Measurements from ENCODE around the gene ENC1. TPM values are rescaled to one million over a fixed set of nuclear protein-coding genes. Genes with fewer than 3 reads are reported as not detected.
A peak's percentile ranks its signal among the peaks of the same experiment; 100 is the strongest.

ENC1 gene
- total RNA-seq, 1 donor from 2014 or later = 13.8 TPM

DNA sequence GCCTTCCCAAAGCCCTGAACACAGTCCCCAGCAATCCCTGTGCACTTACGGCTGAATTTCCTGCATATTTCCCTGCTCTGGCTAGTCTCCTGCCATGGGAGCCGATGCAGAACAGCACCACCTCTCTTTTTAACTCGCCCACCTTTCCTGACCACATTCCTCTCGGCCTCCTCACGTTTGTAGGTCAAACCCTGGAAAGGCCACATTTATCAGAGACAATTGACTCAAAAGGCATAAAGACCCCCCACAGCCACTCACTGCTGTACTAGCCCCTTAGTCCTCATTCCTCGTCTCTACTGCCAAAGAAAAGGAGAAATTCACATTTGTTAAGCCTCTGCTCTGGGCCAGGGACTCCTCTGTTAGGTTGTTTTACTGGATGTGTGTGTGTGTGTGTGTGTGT is 43.6 kb downstream of the ENC1 start:
- H3K36me3 Mint-ChIP-seq (ENCODE audit: unreplicated experiment) = no peaks in the 10 kb centered on the region
- H3K27ac Mint-ChIP-seq (ENCODE audit: unreplicated experiment) = no peak overlapping the region
- H3K9me3 Mint-ChIP-seq (ENCODE audit: unreplicated experiment) = peaks cover 6% of the 10 kb centered on the region
- DNase-seq (ENCODE audit: extremely low spot score, unreplicated experiment) = no peak
- H3K4me1 Mint-ChIP-seq (ENCODE audit: unreplicated experiment) = peaks cover 39% of the 10 kb centered on the region
- H3K4me3 Mint-ChIP-seq (ENCODE audit: unreplicated experiment) = no peak overlapping the region
- TF ChIP-seq, protein P1, sequence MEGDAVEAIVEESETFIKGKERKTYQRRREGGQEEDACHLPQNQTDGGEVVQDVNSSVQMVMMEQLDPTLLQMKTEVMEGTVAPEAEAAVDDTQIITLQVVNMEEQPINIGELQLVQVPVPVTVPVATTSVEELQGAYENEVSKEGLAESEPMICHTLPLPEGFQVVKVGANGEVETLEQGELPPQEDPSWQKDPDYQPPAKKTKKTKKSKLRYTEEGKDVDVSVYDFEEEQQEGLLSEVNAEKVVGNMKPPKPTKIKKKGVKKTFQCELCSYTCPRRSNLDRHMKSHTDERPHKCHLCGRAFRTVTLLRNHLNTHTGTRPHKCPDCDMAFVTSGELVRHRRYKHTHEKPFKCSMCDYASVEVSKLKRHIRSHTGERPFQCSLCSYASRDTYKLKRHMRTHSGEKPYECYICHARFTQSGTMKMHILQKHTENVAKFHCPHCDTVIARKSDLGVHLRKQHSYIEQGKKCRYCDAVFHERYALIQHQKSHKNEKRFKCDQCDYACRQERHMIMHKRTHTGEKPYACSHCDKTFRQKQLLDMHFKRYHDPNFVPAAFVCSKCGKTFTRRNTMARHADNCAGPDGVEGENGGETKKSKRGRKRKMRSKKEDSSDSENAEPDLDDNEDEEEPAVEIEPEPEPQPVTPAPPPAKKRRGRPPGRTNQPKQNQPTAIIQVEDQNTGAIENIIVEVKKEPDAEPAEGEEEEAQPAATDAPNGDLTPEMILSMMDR (IDR thresholded peaks at IDR 0.05) = no peak
- no peaks in the 10 kb centered on the region for H3K27me3 Mint-ChIP-seq (ENCODE audit: unreplicated experiment)

- DNase-seq (ENCODE audit: extremely low spot score, unreplicated experiment) = no peak
- Mint-ChIP-seq H3K27ac (ENCODE audit: unreplicated experiment) (peak overlapping the region; percentile 79), H3K4me1 (ENCODE audit: unreplicated experiment) (peaks cover 38% of the 10 kb centered on the region), H3K9me3 (ENCODE audit: unreplicated experiment) (no peaks in the 10 kb centered on the region), H3K36me3 (ENCODE audit: unreplicated experiment) (no peaks in the 10 kb centered on the region), H3K4me3 (ENCODE audit: unreplicated experiment) (no peak overlapping the region), H3K27me3 (ENCODE audit: unreplicated experiment) (no peaks in the 10 kb centered on the region)
- TF ChIP-seq, protein P1 (IDR thresholded peaks at IDR 0.05) = no peak
Observed at GRCh38 chr5:74595143-74595925, 45.2 kb downstream of the ENC1 start.

GRCh38 chr5:74594137-74595040 is 46.1 kb downstream of the ENC1 start:
- no peak overlapping the region for H3K4me3 Mint-ChIP-seq (ENCODE audit: unreplicated experiment)
- H3K4me1 Mint-ChIP-seq (ENCODE audit: unreplicated experiment) = peaks cover 35% of the 10 kb centered on the region
- peak overlapping the region; percentile 79 for H3K27ac Mint-ChIP-seq (ENCODE audit: unreplicated experiment)
- H3K27me3 Mint-ChIP-seq (ENCODE audit: unreplicated experiment) = no peaks in the 10 kb centered on the region
- TF ChIP-seq, protein P1 (IDR thresholded peaks at IDR 0.05) = no peak
- DNase-seq (ENCODE audit: extremely low spot score, unreplicated experiment) = no peak
- no peaks in the 10 kb centered on the region for H3K36me3 Mint-ChIP-seq (ENCODE audit: unreplicated experiment)
- no peaks in the 10 kb centered on the region for H3K9me3 Mint-ChIP-seq (ENCODE audit: unreplicated experiment)

- no peak overlapping the region for H3K27ac Mint-ChIP-seq (ENCODE audit: unreplicated experiment)
- H3K4me3 Mint-ChIP-seq (ENCODE audit: unreplicated experiment) = no peak overlapping the region
- H3K36me3 Mint-ChIP-seq (ENCODE audit: unreplicated experiment) = no peaks in the 10 kb centered on the region
- no peaks in the 10 kb centered on the region for H3K9me3 Mint-ChIP-seq (ENCODE audit: unreplicated experiment)
- no peaks in the 10 kb centered on the region for H3K27me3 Mint-ChIP-seq (ENCODE audit: unreplicated experiment)
- H3K4me1 Mint-ChIP-seq (ENCODE audit: unreplicated experiment) = peaks cover 7% of the 10 kb centered on the region
- TF ChIP-seq, protein P1 (IDR thresholded peaks at IDR 0.05) = no peak
- DNase-seq (ENCODE audit: extremely low spot score, unreplicated experiment) = no peak
Observed at GRCh38 chr5:74589204-74590056, 51.1 kb downstream of the ENC1 start.
